Urinary bladder (tissue), 4 donors: ENCODE measurements around the gene STOML1. TPM values are rescaled to one million over a fixed set of nuclear protein-coding genes. Genes with fewer than 3 reads are reported as not detected.
"Not testable (repeated sequence)": the region's sequence is repeated elsewhere in the genome, so short reads cannot be mapped to it uniquely, and the experiment has no call there.

Experiments used
- DNase-seq: peaks from one replicate; pipeline ENCODE4 v3.0.0-alpha.2; 2015; ENCODE audit errors: extremely low spot score
- H3K27ac ChIP-seq: one replicate; pipeline ENCODE4 v1.5.1; 2013; ENCODE audit warnings: low read depth, mild to moderate bottlenecking, moderate library complexity
- H3K36me3 ChIP-seq: one replicate; pipeline ENCODE4 v1.6.1; 2013; ENCODE audit warnings: mild to moderate bottlenecking, moderate library complexity; ENCODE audit not compliant: insufficient read depth
- H3K4me1 ChIP-seq: one replicate; pipeline ENCODE4 v1.6.1; 2013; ENCODE audit warnings: mild to moderate bottlenecking, moderate library complexity; ENCODE audit not compliant: insufficient read depth
- H3K4me3 ChIP-seq: one replicate; pipeline ENCODE4 v1.5.1; 2013; ENCODE audit warnings: low read depth, low read length
- WGBS: extraction: QIAGEN DNeasy Blood & Tissue Kit; methylation state at CpG from one replicate; pipeline ENCODE4 v1.1.7; 2013; 5-methylcytosine and 5-hydroxymethylcytosine counted together
- polyA plus RNA-seq: library from polyadenylated mRNA; stranded (reverse); fragments of 200-250 nt; gene quantifications from one replicate; pipeline ENCODE4 v1.2.3, GENCODE V29; 2013
- total RNA-seq: library from RNA; depleted of rRNA; stranded (reverse); fragments of >200 nt; gene quantifications from one replicate; pipeline ENCODE4 v1.2.3, GENCODE V29; 2014
- donor health status: healthy with polysubstance abuse.
- donor health status: healthy.

Gene STOML1
- total and polyA plus RNA-seq, 2 donors: 8.4 to 25.5 TPM

GRCh38 chr15:73973683-73974200 is 18.4 kb downstream of the STOML1 start:
- not testable (repeated sequence) for H3K4me1 ChIP-seq, DNase-seq, H3K36me3 ChIP-seq, H3K27ac ChIP-seq, H3K4me3 ChIP-seq
- WGBS: 83% methylated on average over 39 of the region's 39 CpGs

GRCh38 chr15:73972984-73973682 is 19.0 kb downstream of the STOML1 start:
- Histone ChIP-seq H3K4me3 (peak overlapping the region; percentile 11), H3K36me3 (no peaks in the 10 kb centered on the region), H3K4me1 (no peaks in the 10 kb centered on the region), H3K27ac (no peak overlapping the region)
- DNase-seq: peak; percentile 75
- WGBS: 31% methylated on average over 26 of the region's 26 CpGs

- H3K4me3 ChIP-seq: no peak overlapping the region
- no peak for DNase-seq
Measured at GRCh38 chr15:73969151-73969759, 22.8 kb downstream of the STOML1 start.

GRCh38 chr15:73968461-73968860 is 23.6 kb downstream of the STOML1 start:
- no peaks in the 10 kb centered on the region for H3K36me3 ChIP-seq
- no peak overlapping the region for H3K27ac ChIP-seq
- no peak for DNase-seq
- no peak overlapping the region for H3K4me3 ChIP-seq
- no peaks in the 10 kb centered on the region for H3K4me1 ChIP-seq
- 93% methylated on average over 3 of the region's 3 CpGs for WGBS

More at GRCh38 chr15:73969151-73969759, 22.8 kb downstream of the STOML1 start:
- WGBS: 86% methylated on average over 6 of the region's 6 CpGs
- no peak overlapping the region for H3K27ac ChIP-seq
- H3K4me1 ChIP-seq: no peaks in the 10 kb centered on the region
- no peaks in the 10 kb centered on the region for H3K36me3 ChIP-seq

GRCh38 chr15:73965758-73966113 is 26.4 kb downstream of the STOML1 start:
- Histone ChIP-seq H3K36me3 (no peaks in the 10 kb centered on the region), H3K4me1 (no peaks in the 10 kb centered on the region), H3K4me3 (no peak overlapping the region), H3K27ac (no peak overlapping the region)
- WGBS: 58% methylated on average over 2 of the region's 2 CpGs
- DNase-seq: no peak

- DNase-seq: no peak
- Histone ChIP-seq H3K4me1 (no peaks in the 10 kb centered on the region), H3K4me3 (no peak overlapping the region), H3K27ac (no peak overlapping the region), H3K36me3 (no peaks in the 10 kb centered on the region)
- 43% methylated on average over 13 of the region's 13 CpGs for WGBS
Measured at GRCh38 chr15:73965094-73965757, 26.9 kb downstream of the STOML1 start.

- H3K36me3 ChIP-seq: no peaks in the 10 kb centered on the region
- no peak overlapping the region for H3K4me3 ChIP-seq
- H3K27ac ChIP-seq: no peak overlapping the region
- DNase-seq: no peak
- WGBS: 22% methylated on average over 11 of the region's 11 CpGs
- no peaks in the 10 kb centered on the region for H3K4me1 ChIP-seq
Measured at GRCh38 chr15:73964736-73965093, 27.4 kb downstream of the STOML1 start.

GRCh38 chr15:73962433-73962832 is 29.7 kb downstream of the STOML1 start:
- no peak for DNase-seq
- H3K4me1 ChIP-seq: no peaks in the 10 kb centered on the region
- WGBS: 51% methylated on average over 5 of the region's 5 CpGs
- no peak overlapping the region for H3K4me3 ChIP-seq
- H3K36me3 ChIP-seq: no peaks in the 10 kb centered on the region
- no peak overlapping the region for H3K27ac ChIP-seq

- H3K4me1 ChIP-seq, DNase-seq, H3K36me3 ChIP-seq, H3K27ac ChIP-seq, H3K4me3 ChIP-seq: not testable (repeated sequence)
- 93% methylated on average over 7 of the region's 7 CpGs for WGBS
Measured at GRCh38 chr15:73960472-73961070, 31.5 kb downstream of the STOML1 start.

GRCh38 chr15:73959801-73960200 is 32.3 kb downstream of the STOML1 start:
- Histone ChIP-seq H3K4me1 (no peaks in the 10 kb centered on the region), H3K27ac (no peak overlapping the region), H3K4me3 (no peak overlapping the region), H3K36me3 (no peaks in the 10 kb centered on the region)
- WGBS: 90% methylated on average over 6 of the region's 6 CpGs
- DNase-seq: no peak

GRCh38 chr15:73959012-73959581 is 33.0 kb downstream of the STOML1 start:
- H3K4me1 ChIP-seq: no peaks in the 10 kb centered on the region
- no peak overlapping the region for H3K4me3 ChIP-seq
- no peaks in the 10 kb centered on the region for H3K36me3 ChIP-seq
- 59% methylated on average over 8 of the region's 8 CpGs for WGBS
- H3K27ac ChIP-seq: no peak overlapping the region
- no peak for DNase-seq

GRCh38 chr15:73957785-73958184 is 34.3 kb downstream of the STOML1 start:
- 85% methylated on average over 2 of the region's 2 CpGs for WGBS
- H3K36me3 ChIP-seq: no peaks in the 10 kb centered on the region
- no peak for DNase-seq
- no peak overlapping the region for H3K27ac ChIP-seq
- H3K4me1 ChIP-seq: no peaks in the 10 kb centered on the region
- no peak overlapping the region for H3K4me3 ChIP-seq

GRCh38 chr15:73957276-73957675 is 34.8 kb downstream of the STOML1 start:
- no peak for DNase-seq
- no peaks in the 10 kb centered on the region for H3K4me1 ChIP-seq
- H3K27ac ChIP-seq: no peak overlapping the region

More at GRCh38 chr15:73957276-73957675, 34.8 kb downstream of the STOML1 start:
- WGBS: 84% methylated on average over 8 of the region's 8 CpGs
- no peaks in the 10 kb centered on the region for H3K36me3 ChIP-seq
- no peak overlapping the region for H3K4me3 ChIP-seq
